H1 (cell line): ENCODE measurements around the gene ZFAND3. TPM values are rescaled to one million over a fixed set of nuclear protein-coding genes. Genes with fewer than 3 reads are reported as not detected.

Experiments used
- CTCF ChIA-PET: fragments of 300-600 bp; sonication (Branson Sonifier 250); formaldehyde crosslinking; loops from one replicate; lab custom pipeline; 2021; ENCODE audit not compliant: partially characterized antibody; lab: Charles Lee
- POLR2A ChIA-PET: fragments of 300-600 bp; sonication (Branson Sonifier 250); formaldehyde crosslinking; loops from one replicate; lab custom pipeline; 2021; ENCODE audit warnings: inconsistent platforms; ENCODE audit not compliant: partially characterized antibody; lab: Charles Lee
- DNase-seq, 2 experiments: peaks; one replicate each; pipeline versions ENCODE4 v3.0.0 to v3.0.0-alpha.2; 2010 to 2022; ENCODE audit warnings: low spot score in 2 of 2, low read depth in 1 of 2, mixed read lengths in 1 of 2
- FAIRE-seq: peaks from 2 replicates; lab custom pipeline; 2011; peaks lifted over from hg19 to GRCh38; lab: Jason Lieb, UNC
- H2AFZ ChIP-seq: 2 replicates; pipeline ENCODE4 v1.8.1; 2012; ENCODE audit warnings: low read length, inconsistent platforms
- H2AK5ac ChIP-seq: 2 replicates; pipeline ENCODE4 v1.6.1; 2013; ENCODE audit warnings: low read depth, low read length
- H2BK120ac ChIP-seq: replicated peaks from 2 replicates; pipeline ENCODE3; 2013; ENCODE audit warnings: low read depth, low read length, inconsistent platforms
- H2BK12ac ChIP-seq: 2 replicates; pipeline ENCODE4 v1.6.1; 2013; ENCODE audit warnings: low read depth, low read length
- H2BK15ac ChIP-seq: 2 replicates; pipeline ENCODE4 v1.6.1; 2013; ENCODE audit warnings: low read length
- H2BK20ac ChIP-seq: 2 replicates; pipeline ENCODE4 v1.6.1; 2013; ENCODE audit warnings: low read length
- H2BK5ac ChIP-seq: 2 replicates; pipeline ENCODE4 v1.6.1; 2013; ENCODE audit warnings: low read depth, low read length
- H3K14ac ChIP-seq: 2 replicates; pipeline ENCODE4 v1.6.1; 2013; ENCODE audit warnings: inconsistent platforms; ENCODE audit not compliant: insufficient read length
- H3K18ac ChIP-seq: 2 replicates; pipeline ENCODE4 v1.6.1; 2013; ENCODE audit warnings: low read length; ENCODE audit errors: extremely low read depth
- H3K23ac ChIP-seq: 2 replicates; pipeline ENCODE4 v1.6.1; 2013; ENCODE audit warnings: inconsistent platforms; ENCODE audit not compliant: insufficient read length
- H3K23me2 ChIP-seq: 2 replicates; pipeline ENCODE4 v1.6.1; 2013; ENCODE audit warnings: low read depth, low read length
- H3K27ac ChIP-seq: 2 replicates; pipeline ENCODE4 v1.6.1; 2011; ENCODE audit warnings: low read depth, low read length, inconsistent platforms
- H3K27me3 ChIP-seq, 4 experiments: replicated peaks in 1 of 4; 1 replicate in 1 of 4; 2 replicates in 3 of 4; pipeline versions ENCODE4 v1.6.1 to v1.8.1; 2011 to 2013; ENCODE audit warnings: low read length in 3 of 4, mild to moderate bottlenecking in 3 of 4, inconsistent platforms in 2 of 4, mixed read lengths in 2 of 4, moderate library complexity in 1 of 4; ENCODE audit not compliant: control insufficient read depth in 3 of 4, insufficient read depth in 3 of 4; ENCODE audit errors: extremely low read depth in 1 of 4
- H3K36me3 ChIP-seq, 4 experiments: 2 replicates each; pipeline versions ENCODE4 v1.6.1 to v1.8.1; 2011 to 2013; ENCODE audit warnings: mild to moderate bottlenecking in 4 of 4, low read length in 3 of 4, moderate library complexity in 2 of 4, control low read depth in 1 of 4, inconsistent platforms in 1 of 4; ENCODE audit not compliant: insufficient read depth in 4 of 4, control insufficient read depth in 2 of 4
- H3K4ac ChIP-seq: replicated peaks from 2 replicates; pipeline ENCODE3; 2013; ENCODE audit warnings: low read length, low read depth, mixed read lengths, inconsistent platforms; ENCODE audit not compliant: insufficient read length
- H3K4me1 ChIP-seq, 4 experiments: replicated peaks in 1 of 4; 1 replicate in 1 of 4; 2 replicates in 3 of 4; pipeline versions ENCODE4 v1.6.1 to v1.8.1; 2011 to 2013; ENCODE audit warnings: low read length in 3 of 4, inconsistent platforms in 2 of 4, mixed read lengths in 1 of 4; ENCODE audit not compliant: insufficient read depth in 4 of 4, control insufficient read depth in 3 of 4
- H3K4me2 ChIP-seq, 2 experiments: 2 replicates each; pipeline versions ENCODE4 v1.6.1 to v1.8.1; 2011 to 2013; ENCODE audit warnings: low read depth in 2 of 2, low read length in 2 of 2, control low read depth in 1 of 2, inconsistent platforms in 1 of 2, mild to moderate bottlenecking in 1 of 2; ENCODE audit not compliant: insufficient read depth in 1 of 2
- H3K4me3 ChIP-seq, 4 experiments: fragments of 200-600, 300-600 bp in 1 of 4; sonication (generic), shearing (Covaris generic), sonication (Bioruptor Twin) in 1 of 4; 2 replicates each; pipeline versions ENCODE4 v1.5.1 to v1.8.1; 2011 to 2016; ENCODE audit warnings: low read length in 4 of 4, low read depth in 3 of 4, control low read depth in 2 of 4, inconsistent platforms in 2 of 4, mild to moderate bottlenecking in 2 of 4, mixed read lengths in 1 of 4, moderate library complexity in 1 of 4; ENCODE audit not compliant: insufficient read depth in 2 of 4; ENCODE audit errors: extremely low read depth in 1 of 4
- H3K56ac ChIP-seq: replicated peaks from 2 replicates; pipeline ENCODE3; 2013; ENCODE audit warnings: low read depth, mild to moderate bottlenecking, mixed read lengths, low read length, inconsistent platforms; ENCODE audit not compliant: insufficient read length
- H3K79me1 ChIP-seq: 2 replicates; pipeline ENCODE4 v1.6.1; 2013; ENCODE audit warnings: low read depth, low read length, control low read depth
- H3K79me2 ChIP-seq, 2 experiments: 2 replicates each; pipeline versions ENCODE4 v1.6.1 to v1.8.1; 2012 to 2013; ENCODE audit warnings: low read length in 2 of 2, mild to moderate bottlenecking in 2 of 2, inconsistent platforms in 1 of 2; ENCODE audit not compliant: insufficient read depth in 2 of 2, control insufficient read depth in 1 of 2
- H3K9ac ChIP-seq, 4 experiments: replicated peaks in 1 of 4; 1 replicate in 1 of 4; 2 replicates in 3 of 4; pipeline versions ENCODE4 v1.6.1 to v1.8.1; 2011 to 2013; ENCODE audit warnings: low read depth in 3 of 4, low read length in 3 of 4, control low read depth in 2 of 4, mild to moderate bottlenecking in 2 of 4, moderate library complexity in 2 of 4, inconsistent platforms in 1 of 4; ENCODE audit errors: extremely low read depth in 1 of 4
- H3K9me3 ChIP-seq, 2 experiments: 2 replicates each; pipeline versions ENCODE4 v1.6.1 to v1.8.1; 2012 to 2013; ENCODE audit warnings: mild to moderate bottlenecking in 2 of 2, moderate library complexity in 2 of 2, control low read depth in 1 of 2, inconsistent platforms in 1 of 2, low read depth in 1 of 2, low read length in 1 of 2, mixed read lengths in 1 of 2; ENCODE audit not compliant: insufficient read depth in 2 of 2
- H4K20me1 ChIP-seq, 2 experiments: replicated peaks in 1 of 2; 2 replicates each; pipeline versions ENCODE3 to v1.8.1; 2011 to 2013; ENCODE audit warnings: inconsistent platforms in 2 of 2, low read length in 2 of 2, mild to moderate bottlenecking in 1 of 2; ENCODE audit not compliant: insufficient read depth in 2 of 2, control insufficient read depth in 1 of 2
- H4K5ac ChIP-seq: 2 replicates; pipeline ENCODE4 v1.6.1; 2013; ENCODE audit warnings: low read length, low read depth, mixed read lengths, inconsistent platforms; ENCODE audit not compliant: insufficient read length
- H4K8ac ChIP-seq: 2 replicates; pipeline ENCODE4 v1.8.0; 2013; ENCODE audit warnings: mild to moderate bottlenecking, moderate library complexity, low read length, inconsistent platforms; ENCODE audit not compliant: insufficient read depth; ENCODE audit errors: extremely low read depth
- H4K91ac ChIP-seq: replicated peaks from 2 replicates; pipeline ENCODE3; 2013; ENCODE audit warnings: low read length, mixed read lengths, inconsistent platforms; ENCODE audit not compliant: insufficient read length
- ASH2L ChIP-seq: fragments of 200-600, 300-600 bp; sonication (generic); IDR thresholded peaks from one replicate; pipeline ENCODE4 v1.7.1; 2017; ENCODE audit warnings: low read length
- CBX5 ChIP-seq: fragments of 300-800, 300-1000 bp; sonication (generic); IDR thresholded peaks from 2 replicates; pipeline ENCODE4 v1.7.1; 2016; ENCODE audit warnings: antibody characterized with exemption, low read length, low read depth
- EP300 ChIP-seq, 2 experiments: IDR thresholded peaks; 1 replicate in 1 of 2; 2 replicates in 1 of 2; pipeline ENCODE4 v1.6.1; 2011 to 2012; ENCODE audit warnings: low read depth in 2 of 2, low read length in 2 of 2, mild to moderate bottlenecking in 2 of 2, borderline replicate concordance in 1 of 2, inconsistent platforms in 1 of 2, moderate library complexity in 1 of 2
- JUND ChIP-seq: IDR thresholded peaks from 2 replicates; pipeline ENCODE4 v1.6.1; 2011; ENCODE audit warnings: mild to moderate bottlenecking, improper control_type of control experiment, low read length
- RFX5 ChIP-seq: IDR thresholded peaks from 2 replicates; pipeline ENCODE4 v1.6.1; 2011; ENCODE audit warnings: low read depth, low read length, improper control_type of control experiment, borderline replicate concordance
- TAF1 ChIP-seq: IDR thresholded peaks from 2 replicates; pipeline ENCODE4 v1.6.1; 2011; ENCODE audit warnings: mild to moderate bottlenecking, low read depth, low read length
- WGBS, 2 experiments: shearing (Covaris generic) in 1 of 2; methylation state at CpG; one replicate each; pipeline versions ENCODE4 v1.1.6 to v1.1.7; 2013 to 2015; ENCODE audit warnings: low lambda C conversion rate in 2 of 2, mixed read lengths in 2 of 2, inconsistent platforms in 1 of 2, low coverage in 1 of 2, missing lambda C conversion rate in 1 of 2; ENCODE audit not compliant: insufficient replicate concordance in 2 of 2, insufficient coverage in 1 of 2, insufficient read length in 1 of 2; ENCODE audit errors: extremely low coverage in 1 of 2, missing lambda C conversion rate in 1 of 2; 5-methylcytosine and 5-hydroxymethylcytosine counted together
- polyA plus RNA-seq, 7 experiments: library from polyadenylated mRNA; depleted of rRNA in 3 of 7; stranded (reverse) in 5 of 7; unstranded in 2 of 7; fragments of >200 nt in 5 of 7; fragments of 200-250 nt in 2 of 7; gene quantifications; 1 replicate in 5 of 7; 2 replicates in 1 of 7; 4 replicates in 1 of 7; pipeline versions ENCODE4 v1.2.1 to v1.2.3, GENCODE V29; 2011 to 2013; ENCODE audit warnings: missing spikeins in 2 of 7, mixed read lengths in 2 of 7
- total RNA-seq: library from RNA; stranded (reverse); fragmentation: NEBNext Ultra II Directional; extraction: Animal tissue kit (Norgen Biotek cat#: 25700); gene quantifications from 2 replicates; pipeline ENCODE4 v1.2.1, GENCODE V29; 2021

Gene ZFAND3
- total and polyA plus RNA-seq, 2 of the 8 experiments (the other 6 are each of a cell fraction or from before 2014, with no cell fraction given): 13.0 to 51.3 TPM

GRCh38 chr6:38195113-38195635 lies 375.6 kb downstream of the ZFAND3 start:
- H3K14ac ChIP-seq: no peak overlapping the region
- FAIRE-seq: no peak
- peaks cover 6 to 20% (median 15%) of the 10 kb centered on the region in 4 experiments for H3K4me1 ChIP-seq
- H2BK5ac ChIP-seq: no peak overlapping the region
- no peak overlapping the region for H3K27ac ChIP-seq
- no peak overlapping the region for H3K4ac ChIP-seq
- H3K27me3 ChIP-seq: no peaks in the 10 kb centered on the region
- H2BK12ac ChIP-seq: no peak overlapping the region
- no peaks in the 10 kb centered on the region for H3K79me1 ChIP-seq
- H4K8ac ChIP-seq: no peak overlapping the region
- H2BK20ac ChIP-seq: no peak overlapping the region
- no peak overlapping the region for H3K56ac ChIP-seq
- POLR2A ChIA-PET: no interaction called here
- H3K9ac ChIP-seq: no peak overlapping the region
- H2BK15ac ChIP-seq: no peak overlapping the region
- no peak overlapping the region for H3K4me2 ChIP-seq
- TF ChIP-seq CBX5 (no peak), TAF1 (no peak), RFX5 (no peak), EP300 (IDR thresholded peaks at IDR 0.05; ENCODE audit: borderline replicate concordance in 1 of 2, low read depth in 2 of 2, low read length in 2 of 2) (no peak), ASH2L (no peak), JUND (no peak)
- H2BK120ac ChIP-seq: no peak overlapping the region
- no peak overlapping the region for H3K23ac ChIP-seq
- H3K36me3 ChIP-seq: no peaks in the 10 kb centered on the region
- H3K23me2 ChIP-seq: no peaks in the 10 kb centered on the region
- no peak overlapping the region for H2AK5ac ChIP-seq
- H3K18ac ChIP-seq: no peak overlapping the region
- H4K20me1 ChIP-seq: peaks cover 0 to 1% of the 10 kb centered on the region in 2 experiments
- whole genome bisulfite sequencing, 2 experiments: 86% methylated on average over 5 of the region's 5 CpGs; no CpG with 5 or more reads in 1 of the 2 experiments
- CTCF ChIA-PET: interaction anchor here (1.1 to 2.1 kb wide), 2 partner anchors 18 to 297 kb away, joined by 4 to 6 read pairs; no protein-coding TSS in a partner anchor
- no peaks in the 10 kb centered on the region for H3K79me2 ChIP-seq
- H3K4me3 ChIP-seq: no peak overlapping the region
- H3K9me3 ChIP-seq: no peaks in the 10 kb centered on the region
- H2AFZ ChIP-seq: no peak overlapping the region
- H4K5ac ChIP-seq: no peak overlapping the region
- peak in 1 of 2 experiments; percentile 19 for DNase-seq
- no peak overlapping the region for H4K91ac ChIP-seq
